WTC11 (cell line): ENCODE results near the gene PRKN.

Source experiments
- ATF3 ChIP-seq: sonication (generic); formaldehyde crosslinking; conservative IDR thresholded peaks from 2 replicates; pipeline ENCODE4 v1.8.1; 2022; ENCODE audit warnings: mild to moderate bottlenecking, missing genetic modification reagents
- NFYB ChIP-seq: sonication (generic); formaldehyde crosslinking; conservative IDR thresholded peaks from 2 replicates; pipeline ENCODE4 v1.8.0; 2022; ENCODE audit warnings: low read depth, missing genetic modification reagents
- SP1 ChIP-seq: sonication (generic); formaldehyde crosslinking; conservative IDR thresholded peaks from 2 replicates; pipeline ENCODE4 v1.8.1; 2022; ENCODE audit warnings: missing genetic modification reagents
- ZNF317 ChIP-seq: sonication (generic); formaldehyde crosslinking; IDR thresholded peaks from 2 replicates; pipeline ENCODE4 v1.8.1; 2023; ENCODE audit warnings: low read depth, mild to moderate bottlenecking, moderate library complexity, missing genetic modification reagents, borderline replicate concordance
- ZNF532 ChIP-seq: fragments of 250-450 bp; sonication (Bioruptor Pico); IDR thresholded peaks from 2 replicates; pipeline ENCODE4 v1.9.0; 2021; ENCODE audit warnings: mild to moderate bottlenecking, borderline replicate concordance
- TF ChIP-seq, protein P1 (sequence below): fragments of 200-600 bp; IDR thresholded peaks from 2 replicates; pipeline ENCODE4 v1.8.0; 2022; ENCODE audit warnings: antibody characterized with exemption
- TF ChIP-seq, protein P2 (sequence below): sonication (generic); formaldehyde crosslinking; IDR thresholded peaks from 2 replicates; pipeline ENCODE4 v1.8.1; 2023; ENCODE audit warnings: mild to moderate bottlenecking, missing genetic modification reagents, moderate library complexity

DNA sequence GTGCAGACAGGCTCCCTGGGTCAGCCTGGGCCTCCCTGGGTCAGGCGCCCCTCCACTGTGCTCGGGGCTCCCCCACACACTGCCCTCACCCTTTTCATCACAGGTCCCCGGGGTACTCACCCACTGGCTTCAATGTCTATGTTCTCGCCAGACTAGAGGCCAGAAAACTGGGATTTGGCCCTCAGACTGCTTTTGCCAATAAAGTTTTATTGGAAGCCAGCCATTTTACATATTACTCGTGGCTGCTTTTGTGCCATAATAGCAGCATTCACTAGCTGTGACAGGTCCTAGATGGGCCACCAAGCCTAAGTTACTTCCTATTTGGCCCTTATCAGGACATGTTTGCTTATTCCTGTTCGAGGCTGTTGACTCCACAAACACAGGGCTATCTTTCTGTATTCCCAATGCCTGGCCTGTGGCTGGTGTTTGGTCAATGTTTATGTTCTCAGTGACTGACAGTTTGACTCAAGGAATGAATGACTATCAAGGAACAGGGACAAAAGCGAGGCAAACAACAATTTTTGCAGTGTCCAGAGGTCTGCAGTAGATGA lies 928.6 kb downstream of the PRKN start:
- TF ChIP-seq, protein P1, sequence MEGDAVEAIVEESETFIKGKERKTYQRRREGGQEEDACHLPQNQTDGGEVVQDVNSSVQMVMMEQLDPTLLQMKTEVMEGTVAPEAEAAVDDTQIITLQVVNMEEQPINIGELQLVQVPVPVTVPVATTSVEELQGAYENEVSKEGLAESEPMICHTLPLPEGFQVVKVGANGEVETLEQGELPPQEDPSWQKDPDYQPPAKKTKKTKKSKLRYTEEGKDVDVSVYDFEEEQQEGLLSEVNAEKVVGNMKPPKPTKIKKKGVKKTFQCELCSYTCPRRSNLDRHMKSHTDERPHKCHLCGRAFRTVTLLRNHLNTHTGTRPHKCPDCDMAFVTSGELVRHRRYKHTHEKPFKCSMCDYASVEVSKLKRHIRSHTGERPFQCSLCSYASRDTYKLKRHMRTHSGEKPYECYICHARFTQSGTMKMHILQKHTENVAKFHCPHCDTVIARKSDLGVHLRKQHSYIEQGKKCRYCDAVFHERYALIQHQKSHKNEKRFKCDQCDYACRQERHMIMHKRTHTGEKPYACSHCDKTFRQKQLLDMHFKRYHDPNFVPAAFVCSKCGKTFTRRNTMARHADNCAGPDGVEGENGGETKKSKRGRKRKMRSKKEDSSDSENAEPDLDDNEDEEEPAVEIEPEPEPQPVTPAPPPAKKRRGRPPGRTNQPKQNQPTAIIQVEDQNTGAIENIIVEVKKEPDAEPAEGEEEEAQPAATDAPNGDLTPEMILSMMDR, result no peak
- TF ChIP-seq ZNF532 (no peak), SP1 (CRISPR knock-in tag) (no peak), ATF3 (no peak), ZNF317 (CRISPR knock-in tag) (no peak), NFYB (no peak)
- TF ChIP-seq, protein P2, sequence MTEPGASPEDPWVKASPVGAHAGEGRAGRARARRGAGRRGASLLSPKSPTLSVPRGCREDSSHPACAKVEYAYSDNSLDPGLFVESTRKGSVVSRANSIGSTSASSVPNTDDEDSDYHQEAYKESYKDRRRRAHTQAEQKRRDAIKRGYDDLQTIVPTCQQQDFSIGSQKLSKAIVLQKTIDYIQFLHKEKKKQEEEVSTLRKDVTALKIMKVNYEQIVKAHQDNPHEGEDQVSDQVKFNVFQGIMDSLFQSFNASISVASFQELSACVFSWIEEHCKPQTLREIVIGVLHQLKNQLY (CRISPR knock-in tag), result no peak
